Measurements from ENCODE around the gene SARS1.

SARS1 gene

DNA sequence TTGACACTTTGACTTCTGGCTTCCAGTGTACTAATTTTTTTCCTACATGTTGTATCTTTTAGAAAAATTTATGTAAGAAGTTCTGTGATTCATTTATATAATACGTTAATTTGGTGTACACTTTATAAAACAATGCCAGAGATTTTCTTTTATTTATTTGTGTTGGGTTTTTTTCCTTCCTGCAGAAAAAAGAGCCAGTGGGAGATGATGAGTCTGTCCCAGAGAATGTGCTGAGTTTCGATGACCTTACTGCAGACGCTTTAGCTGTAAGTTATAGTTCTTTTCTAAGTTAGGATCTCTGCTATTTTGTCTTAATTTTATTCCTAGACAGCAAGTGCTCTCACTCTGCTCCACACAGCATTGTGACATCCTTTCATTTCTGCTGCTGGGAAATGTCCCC is 14.4 kb downstream of the SARS1 start:
- peaks cover 60% of the 10 kb centered on the region for H3K36me3 ChIP-seq (replicated peaks)
- H3K4me3 ChIP-seq (ENCODE audit: low read depth, low read length): no peak overlapping the region
- in situ Hi-C loops (cut with HindIII; ENCODE audit: low pct_ligation_motif_present, low sequenced_read_pairs): no loop called here
- no peak for DNase-seq
- no peak overlapping the region for H3K27ac ChIP-seq
- no peak for TF ChIP-seq CTCF (IDR thresholded peaks at IDR 0.05; ENCODE audit: low read depth, low read length, missing control alignments)
- H3K27me3 ChIP-seq (replicated peaks): no peaks in the 10 kb centered on the region

- no peak overlapping the region for H3K27ac ChIP-seq
- in situ Hi-C loops (cut with HindIII; ENCODE audit: low pct_ligation_motif_present, low sequenced_read_pairs): no loop called here
- TF ChIP-seq CTCF (IDR thresholded peaks at IDR 0.05; ENCODE audit: low read depth, low read length, missing control alignments): no peak
These were observed 15.9 kb downstream of the SARS1 start for GRCh38 chr1:109229531-109230127.

GRCh38 chr1:109231066-109231465 is 17.3 kb downstream of the SARS1 start:
- H3K4me3 ChIP-seq (ENCODE audit: low read depth, low read length): no peak overlapping the region
- TF ChIP-seq CTCF (IDR thresholded peaks at IDR 0.05; ENCODE audit: low read depth, low read length, missing control alignments): no peak
- no peaks in the 10 kb centered on the region for H3K27me3 ChIP-seq (replicated peaks)
- H3K27ac ChIP-seq: no peak overlapping the region
- in situ Hi-C loops (cut with HindIII; ENCODE audit: low pct_ligation_motif_present, low sequenced_read_pairs): no loop called here
- H3K36me3 ChIP-seq (replicated peaks): peaks cover 72% of the 10 kb centered on the region
- DNase-seq: no peak

More at GRCh38 chr1:109229531-109230127, 15.9 kb downstream of the SARS1 start:
- no peak overlapping the region for H3K4me3 ChIP-seq (ENCODE audit: low read depth, low read length)
- DNase-seq: no peak
- H3K27me3 ChIP-seq (replicated peaks): no peaks in the 10 kb centered on the region
- peaks cover 64% of the 10 kb centered on the region for H3K36me3 ChIP-seq (replicated peaks)

DNA sequence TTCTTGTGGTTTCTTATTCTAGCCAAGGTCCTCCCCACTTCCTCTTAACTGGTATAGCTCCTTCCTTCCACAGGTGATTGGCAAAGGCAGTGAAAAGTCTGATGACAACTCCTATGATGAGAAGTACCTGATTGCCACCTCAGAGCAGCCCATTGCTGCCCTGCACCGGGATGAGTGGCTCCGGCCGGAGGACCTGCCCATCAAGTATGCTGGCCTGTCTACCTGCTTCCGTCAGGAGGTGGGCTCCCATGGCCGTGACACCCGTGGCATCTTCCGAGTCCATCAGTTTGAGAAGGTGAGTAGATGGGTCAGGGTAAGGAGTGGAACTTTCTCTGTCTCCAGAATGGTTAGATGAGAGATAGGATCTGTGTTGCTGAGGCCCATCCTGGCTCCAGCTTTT is 21.4 kb downstream of the SARS1 start:
- no peak for DNase-seq
- in situ Hi-C loops (cut with HindIII; ENCODE audit: low pct_ligation_motif_present, low sequenced_read_pairs): no loop called here
- Histone ChIP-seq H3K4me3 (ENCODE audit: low read depth, low read length) (no peak overlapping the region), H3K27ac (no peak overlapping the region), H3K36me3 (replicated peaks) (peaks cover 87% of the 10 kb centered on the region), H3K27me3 (replicated peaks) (no peaks in the 10 kb centered on the region)
- no peak for TF ChIP-seq CTCF (IDR thresholded peaks at IDR 0.05; ENCODE audit: low read depth, low read length, missing control alignments)

GRCh38 chr1:109237512-109237911 is 23.8 kb downstream of the SARS1 start:
- Histone ChIP-seq H3K27ac (no peak overlapping the region), H3K36me3 (replicated peaks) (peaks cover 66% of the 10 kb centered on the region), H3K27me3 (replicated peaks) (no peaks in the 10 kb centered on the region), H3K4me3 (ENCODE audit: low read depth, low read length) (no peak overlapping the region)
- DNase-seq: no peak
- TF ChIP-seq CTCF (IDR thresholded peaks at IDR 0.05; ENCODE audit: low read depth, low read length, missing control alignments): no peak
- in situ Hi-C loops (cut with HindIII; ENCODE audit: low pct_ligation_motif_present, low sequenced_read_pairs): no loop called here

GRCh38 chr1:109238382-109238781 is 24.7 kb downstream of the SARS1 start:
- in situ Hi-C loops (cut with HindIII; ENCODE audit: low pct_ligation_motif_present, low sequenced_read_pairs): no loop called here
- H3K36me3 ChIP-seq (replicated peaks): peaks cover 62% of the 10 kb centered on the region
- no peak for DNase-seq

More at GRCh38 chr1:109238382-109238781, 24.7 kb downstream of the SARS1 start:
- Histone ChIP-seq H3K27me3 (replicated peaks) (no peaks in the 10 kb centered on the region), H3K27ac (no peak overlapping the region), H3K4me3 (ENCODE audit: low read depth, low read length) (no peak overlapping the region)
- TF ChIP-seq CTCF (IDR thresholded peaks at IDR 0.05; ENCODE audit: low read depth, low read length, missing control alignments): no peak

Measured in brain microvascular endothelial cell (primary cell).